Activated effector memory CD4-positive, alpha-beta T cell treated with Interleukin-2 at 50 U/mL for 16 hours (primary cell): ENCODE data around the gene CTCF.

Experiments used
- DNase-seq: peaks from one replicate; pipeline ENCODE4 v3.0.0-alpha.2; 2020

CTCF gene

DNA sequence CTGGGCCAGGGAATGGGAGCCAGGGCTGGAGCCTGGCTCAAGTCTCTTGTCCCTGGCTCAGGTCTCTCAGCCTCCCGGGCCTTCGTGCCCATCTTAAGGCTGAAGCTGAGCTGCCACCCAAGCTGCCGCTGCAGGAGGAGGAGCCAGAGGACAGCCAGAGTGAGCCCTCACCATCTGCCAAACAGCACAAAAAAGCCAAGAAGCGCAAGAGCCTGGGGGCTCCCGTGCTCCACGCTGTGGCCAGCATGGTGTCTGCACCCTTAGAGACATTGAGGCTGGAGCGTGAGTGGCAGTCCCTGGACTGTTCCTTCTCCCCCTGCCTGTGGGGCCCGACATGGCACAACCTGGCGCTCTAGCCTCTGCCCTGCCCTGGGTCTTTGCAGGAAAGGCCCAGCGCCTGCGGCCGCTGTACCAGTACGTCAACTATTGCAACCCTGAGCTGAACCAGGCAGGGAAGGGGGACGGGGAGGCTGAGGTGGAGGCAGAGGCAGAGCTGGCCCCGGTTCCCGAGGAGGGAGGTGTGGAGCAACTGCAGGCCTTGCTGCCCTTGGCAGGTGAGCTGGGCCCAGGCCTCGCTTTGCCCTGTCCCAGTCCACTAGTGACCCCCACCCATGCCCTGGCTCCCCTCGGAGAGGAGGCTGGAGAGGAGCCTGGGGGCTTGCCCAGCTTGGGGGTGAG is 105.6 kb downstream of the CTCF start:
- peak; percentile 76 for DNase-seq

DNA sequence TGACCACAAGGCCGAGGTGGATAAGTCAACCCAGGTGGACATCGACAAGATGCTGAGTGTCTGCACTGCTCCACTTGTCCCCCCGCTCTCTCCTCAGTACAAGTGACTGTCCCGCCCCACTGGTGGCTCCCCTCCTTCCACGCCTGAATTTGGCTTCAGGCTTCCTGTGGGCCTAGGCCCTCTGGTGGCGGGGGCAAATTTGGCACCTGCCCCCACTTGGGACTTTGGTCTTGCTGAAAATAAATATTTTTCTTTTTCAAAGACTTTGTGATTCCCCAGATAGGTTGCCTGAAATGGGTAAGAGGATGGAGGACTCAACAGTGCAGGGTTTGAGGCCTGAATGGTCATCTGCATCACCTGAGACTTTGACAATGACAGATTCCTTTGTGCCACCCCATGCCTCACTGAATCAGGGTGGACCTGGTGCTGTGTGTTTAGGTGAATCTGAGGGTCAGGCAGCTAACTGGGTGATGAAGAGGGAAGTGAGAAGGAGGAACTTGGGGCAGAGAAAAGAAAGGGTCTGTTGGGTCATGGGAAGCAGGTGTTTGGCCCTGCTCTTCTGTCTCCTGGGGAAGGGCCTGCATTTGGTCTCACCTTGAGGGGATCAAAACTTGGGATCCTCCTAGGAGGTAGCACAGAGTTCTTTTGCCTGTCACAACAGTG is 106.3 kb downstream of the CTCF start:
- no peak for DNase-seq

DNA sequence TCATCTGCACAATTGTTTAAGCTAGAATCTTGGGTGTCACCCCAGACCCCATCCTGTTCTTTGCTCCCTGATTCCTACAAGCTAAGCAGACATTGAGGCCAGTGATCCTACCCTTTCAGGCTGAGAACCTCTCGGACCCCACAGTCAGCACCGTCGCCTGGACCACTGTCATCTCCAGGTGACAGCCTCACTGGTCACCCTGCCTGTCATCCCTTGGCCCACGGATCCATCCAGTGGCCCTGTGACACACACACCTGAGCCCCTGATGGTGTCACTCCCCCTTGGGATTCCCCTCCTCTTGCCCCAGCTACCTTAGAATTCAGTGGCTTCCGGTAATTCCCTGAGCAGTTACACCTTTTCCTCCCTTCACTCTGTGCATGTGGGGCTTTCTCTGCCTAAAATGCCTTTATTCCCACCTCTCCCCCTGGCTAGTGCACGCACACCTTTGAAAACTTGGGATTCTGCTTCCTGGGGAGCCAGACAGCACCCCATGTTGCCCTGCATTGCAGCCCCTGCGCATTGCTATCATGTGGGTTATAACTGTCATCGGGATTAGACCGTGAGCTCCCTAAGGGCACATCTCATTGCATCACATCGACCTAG is 107.3 kb downstream of the CTCF start:
- no peak for DNase-seq

DNA sequence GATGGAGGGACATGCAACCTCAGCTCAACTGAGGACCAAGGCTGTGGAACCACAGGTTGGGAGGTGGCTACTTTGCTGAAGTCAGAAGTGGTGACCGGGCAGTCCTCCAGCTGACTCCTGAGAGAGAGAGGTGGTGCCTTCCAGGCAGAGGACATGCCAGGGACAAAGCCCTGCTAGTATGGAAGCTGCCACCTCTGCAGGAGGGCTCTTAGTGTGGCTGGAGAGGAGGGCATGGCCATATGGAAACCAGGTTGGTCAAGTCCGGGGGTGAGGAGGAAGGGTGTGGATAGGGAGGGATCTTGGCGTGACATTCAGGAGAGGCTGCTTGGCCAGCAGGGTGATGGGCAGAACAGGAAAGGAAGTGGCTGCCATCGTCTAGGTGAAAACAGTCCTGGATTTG is 110.0 kb downstream of the CTCF start:
- DNase-seq: no peak

DNA sequence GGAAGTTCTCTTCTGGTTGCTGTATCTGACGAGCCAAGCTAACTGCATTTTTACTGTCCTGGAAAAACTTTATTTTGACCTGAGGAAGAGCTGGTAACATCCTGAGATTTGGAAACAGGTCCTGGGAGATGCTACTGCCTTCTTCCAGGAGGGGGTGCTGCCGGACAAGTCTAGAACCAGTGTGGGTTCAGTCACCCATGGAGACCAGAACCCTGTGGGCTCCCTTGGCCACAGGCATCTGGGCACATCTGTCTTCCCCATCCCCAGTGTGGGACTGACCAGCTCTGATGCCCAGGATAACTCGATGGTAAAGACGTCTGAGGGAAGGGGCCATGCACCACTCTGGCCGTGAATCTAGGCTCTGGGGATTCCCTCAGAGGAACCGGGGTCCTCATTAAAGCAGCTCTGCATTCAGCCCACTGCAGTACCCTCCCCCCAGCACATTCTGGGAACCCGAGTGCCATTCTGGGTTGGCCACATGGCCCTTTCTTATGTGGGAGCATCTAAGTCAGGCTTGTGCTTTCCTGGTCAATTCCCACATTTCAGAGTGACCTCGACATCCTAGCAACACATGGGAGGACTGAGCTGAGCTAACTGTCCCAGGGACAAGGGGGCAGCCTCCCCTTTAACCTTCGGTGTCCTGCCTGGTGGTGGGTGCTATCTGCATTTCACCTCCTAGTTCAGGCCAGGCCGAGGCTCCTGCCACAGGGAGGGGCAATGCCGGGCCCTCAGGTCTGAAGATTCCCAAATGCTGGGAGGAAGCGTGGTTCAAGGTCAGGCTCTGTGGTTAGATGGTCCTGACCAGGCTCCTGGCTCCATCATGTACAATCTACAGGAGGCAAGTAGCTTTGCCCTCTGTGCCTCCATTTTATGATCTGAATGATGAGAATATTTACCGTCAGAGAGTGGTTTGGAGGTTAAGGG is 110.7 kb downstream of the CTCF start:
- DNase-seq: peak; percentile 39

DNA sequence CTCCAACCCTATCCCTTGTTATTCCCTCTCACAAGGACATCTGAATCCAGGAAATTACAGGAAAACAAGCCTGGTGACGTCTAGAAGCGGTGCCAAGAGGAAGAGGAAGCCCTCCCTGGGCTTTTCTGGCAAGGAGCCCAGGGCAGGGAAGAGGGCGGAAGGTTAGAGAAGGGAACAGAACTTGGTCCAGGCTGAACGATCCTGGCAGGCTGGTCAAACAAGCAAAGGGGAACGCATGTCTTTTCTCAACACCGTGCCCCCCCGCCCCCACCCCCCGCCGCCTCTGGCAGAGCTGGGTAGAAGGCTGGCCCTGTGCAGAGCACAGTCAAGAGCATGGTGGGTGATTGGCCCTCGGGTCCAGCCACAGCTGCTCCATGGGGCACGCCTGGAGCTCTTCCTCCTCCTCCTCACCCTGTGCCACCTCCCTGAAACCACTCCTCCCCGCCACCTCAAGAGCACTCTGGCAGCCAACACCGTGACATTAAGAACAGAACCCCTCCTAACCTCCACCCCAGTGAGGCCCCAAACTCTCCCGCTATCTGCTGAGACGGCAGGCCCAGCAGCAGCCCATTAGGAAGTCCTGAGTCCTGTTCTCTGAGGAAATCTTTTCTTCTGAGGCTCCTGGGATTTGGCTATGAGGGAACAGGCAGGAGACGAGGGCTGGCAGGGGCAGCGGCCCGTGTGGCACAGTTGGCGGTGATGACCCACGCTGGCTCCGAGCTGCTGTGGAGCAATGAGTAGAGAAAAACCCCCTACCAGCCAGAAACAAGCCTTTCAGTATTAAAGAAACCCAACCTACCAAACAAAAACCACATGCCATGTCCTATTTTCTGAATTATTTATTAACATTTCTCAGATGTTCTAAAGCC is 111.6 kb downstream of the CTCF start:
- no peak for DNase-seq

DNA sequence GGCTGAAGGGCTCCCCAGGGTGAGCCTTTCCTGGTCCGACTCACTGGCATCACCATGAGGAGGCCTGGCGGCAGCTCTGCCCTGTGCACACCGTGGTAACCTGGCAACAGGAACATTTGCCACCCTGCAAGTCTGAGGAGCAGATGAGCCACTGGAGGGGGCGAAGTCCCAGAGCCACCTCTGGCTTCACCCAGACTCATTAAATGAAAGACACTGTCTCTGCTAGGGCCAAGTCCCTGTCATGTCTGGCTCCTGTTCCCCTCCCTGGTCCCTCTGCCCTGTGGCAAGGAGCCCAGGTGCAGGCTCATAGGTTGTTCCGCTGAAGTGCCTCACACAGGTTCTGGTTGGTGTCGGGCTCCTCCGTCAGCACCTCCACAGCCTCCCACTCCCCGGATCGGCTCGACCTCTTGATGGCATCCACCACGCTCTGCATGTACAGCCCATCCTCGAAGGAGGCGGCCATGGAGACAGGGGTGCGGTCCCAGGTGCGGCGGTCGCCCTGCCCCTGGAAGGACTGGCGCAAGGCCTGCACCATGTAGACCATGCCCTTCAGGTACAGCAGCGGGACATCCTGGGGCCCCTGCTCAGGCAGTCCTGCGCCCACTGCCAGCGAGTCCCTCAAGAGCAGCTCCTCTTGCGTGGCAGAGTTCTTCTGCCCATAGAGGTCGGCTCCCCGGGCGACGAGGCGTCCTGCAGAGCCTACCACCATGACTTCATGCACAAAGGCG is 112.7 kb downstream of the CTCF start:
- no peak for DNase-seq

DNA sequence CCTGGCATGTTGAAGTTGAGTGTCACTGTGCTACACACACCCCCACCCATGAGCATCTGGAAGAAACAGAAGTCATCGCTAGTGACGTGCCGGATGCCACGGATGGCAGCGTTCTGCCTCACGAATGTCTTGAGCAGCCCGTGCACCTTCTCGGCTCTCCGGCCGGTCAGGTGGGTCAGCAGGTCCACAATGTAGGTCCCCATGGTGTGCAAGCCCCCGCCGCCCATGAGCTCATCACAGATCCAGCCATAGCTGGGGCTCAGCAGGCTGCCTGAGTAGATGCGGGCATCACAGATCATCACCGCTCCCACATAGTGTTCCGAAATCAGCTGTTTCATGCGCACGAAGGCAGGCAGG is 113.2 kb downstream of the CTCF start:
- DNase-seq: no peak

DNA sequence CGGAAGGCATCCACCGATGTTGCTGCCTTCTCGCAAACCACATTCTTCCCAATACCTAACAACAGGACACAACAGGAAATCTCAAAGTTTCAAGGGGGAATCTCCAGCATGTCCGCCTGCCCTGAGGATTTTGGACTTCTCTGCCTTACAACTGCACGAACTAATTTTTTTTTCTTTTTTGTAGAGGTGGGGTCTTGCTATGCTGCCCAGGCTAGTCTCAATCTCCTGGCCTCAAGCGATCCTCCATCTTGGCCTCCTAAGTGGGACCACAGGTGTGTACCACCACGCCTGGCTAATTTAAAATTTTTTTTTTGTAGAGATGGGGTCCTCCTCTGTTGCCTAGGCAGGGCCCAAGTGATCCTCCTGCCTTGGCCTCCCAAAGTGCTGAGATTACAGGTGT is 113.7 kb downstream of the CTCF start:
- no peak for DNase-seq

DNA sequence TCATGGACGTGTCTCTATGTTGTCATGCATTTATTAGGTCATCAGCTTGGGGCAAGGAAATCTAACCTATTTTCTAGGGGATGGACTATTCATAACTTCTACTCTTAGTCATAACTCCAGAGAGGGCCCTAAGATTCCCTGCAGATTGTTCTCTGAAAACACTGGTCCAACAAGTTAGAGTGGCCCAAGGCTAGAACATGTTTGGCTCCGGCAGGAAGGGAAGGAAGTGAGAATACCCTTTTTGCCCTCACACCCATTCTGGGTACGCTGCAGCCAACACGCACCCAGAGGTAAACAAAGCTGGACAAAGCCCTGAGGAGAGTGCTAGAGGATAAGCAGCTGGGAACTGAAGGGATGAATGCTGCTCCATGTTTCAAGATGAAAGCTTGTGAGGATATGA is 114.2 kb downstream of the CTCF start:
- no peak for DNase-seq

DNA sequence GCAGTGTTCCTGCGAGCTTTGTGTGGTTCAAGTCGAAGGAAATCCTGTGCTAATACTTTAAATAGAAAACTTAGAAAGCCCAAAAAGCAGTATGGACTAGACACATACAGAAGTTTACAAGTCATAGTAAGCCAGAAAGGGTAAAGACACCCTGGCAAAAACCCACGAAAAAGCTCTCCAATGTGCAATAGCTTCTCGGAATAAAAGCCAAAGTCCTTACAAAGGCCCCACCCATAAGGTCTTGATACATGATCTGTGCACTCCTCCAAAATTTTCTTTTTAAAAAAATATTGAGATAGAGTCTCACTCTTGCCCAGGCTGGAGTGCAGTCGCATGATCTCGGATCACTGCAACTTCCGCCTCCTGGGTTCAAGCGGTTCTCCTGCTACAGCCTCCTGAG is 114.6 kb downstream of the CTCF start:
- DNase-seq: no peak

DNA sequence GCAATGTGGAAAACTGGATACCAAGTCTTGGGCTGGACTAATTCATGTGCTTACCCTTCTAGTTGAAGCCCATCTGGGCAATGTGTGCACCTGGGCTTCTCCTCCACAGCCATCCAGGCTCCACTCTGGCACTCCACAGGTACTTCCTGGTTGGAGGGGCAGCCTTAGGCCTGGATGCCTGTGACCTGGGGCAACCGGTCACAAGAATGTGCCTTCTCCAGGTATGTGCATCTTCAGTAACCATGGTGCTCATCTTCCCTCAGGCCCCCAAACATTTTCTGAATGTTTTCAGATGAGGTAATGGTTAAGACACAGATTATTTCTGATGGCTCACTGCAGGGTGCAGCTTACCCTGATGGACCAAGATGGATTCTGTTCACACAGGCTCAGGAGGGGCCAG is 115.4 kb downstream of the CTCF start:
- no peak for DNase-seq

DNA sequence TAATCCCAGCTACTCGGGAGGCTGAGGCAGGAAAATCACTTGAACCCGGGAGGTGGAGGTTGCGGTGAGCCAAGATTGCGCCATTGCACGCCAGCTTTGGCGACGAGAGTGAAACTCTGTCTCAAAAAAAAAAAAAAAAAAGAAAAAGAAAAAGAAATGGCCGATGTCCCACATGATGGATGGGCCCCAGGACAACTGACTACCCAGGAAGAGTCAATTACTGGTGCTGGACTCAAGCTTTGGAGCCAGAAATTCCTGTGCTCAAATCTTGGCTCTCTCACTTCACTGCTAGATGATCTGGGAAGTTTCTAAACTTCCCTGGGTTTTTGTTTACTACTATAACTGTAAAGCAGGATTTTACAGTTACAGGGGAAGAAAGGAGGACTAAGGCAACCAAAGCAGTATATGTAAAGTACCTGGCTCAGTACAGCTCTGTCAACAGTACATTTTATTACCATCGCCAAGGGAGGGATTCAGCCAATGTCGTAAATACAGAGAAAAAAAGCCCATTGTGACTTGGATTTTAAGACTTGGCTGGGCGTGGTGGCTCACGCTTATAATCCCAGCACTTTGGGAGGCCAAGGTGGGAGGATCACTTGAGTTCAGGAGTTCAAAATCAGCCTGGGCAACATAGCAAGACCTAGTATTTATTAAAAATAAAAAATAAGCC is 116.2 kb downstream of the CTCF start:
- no peak for DNase-seq

DNA sequence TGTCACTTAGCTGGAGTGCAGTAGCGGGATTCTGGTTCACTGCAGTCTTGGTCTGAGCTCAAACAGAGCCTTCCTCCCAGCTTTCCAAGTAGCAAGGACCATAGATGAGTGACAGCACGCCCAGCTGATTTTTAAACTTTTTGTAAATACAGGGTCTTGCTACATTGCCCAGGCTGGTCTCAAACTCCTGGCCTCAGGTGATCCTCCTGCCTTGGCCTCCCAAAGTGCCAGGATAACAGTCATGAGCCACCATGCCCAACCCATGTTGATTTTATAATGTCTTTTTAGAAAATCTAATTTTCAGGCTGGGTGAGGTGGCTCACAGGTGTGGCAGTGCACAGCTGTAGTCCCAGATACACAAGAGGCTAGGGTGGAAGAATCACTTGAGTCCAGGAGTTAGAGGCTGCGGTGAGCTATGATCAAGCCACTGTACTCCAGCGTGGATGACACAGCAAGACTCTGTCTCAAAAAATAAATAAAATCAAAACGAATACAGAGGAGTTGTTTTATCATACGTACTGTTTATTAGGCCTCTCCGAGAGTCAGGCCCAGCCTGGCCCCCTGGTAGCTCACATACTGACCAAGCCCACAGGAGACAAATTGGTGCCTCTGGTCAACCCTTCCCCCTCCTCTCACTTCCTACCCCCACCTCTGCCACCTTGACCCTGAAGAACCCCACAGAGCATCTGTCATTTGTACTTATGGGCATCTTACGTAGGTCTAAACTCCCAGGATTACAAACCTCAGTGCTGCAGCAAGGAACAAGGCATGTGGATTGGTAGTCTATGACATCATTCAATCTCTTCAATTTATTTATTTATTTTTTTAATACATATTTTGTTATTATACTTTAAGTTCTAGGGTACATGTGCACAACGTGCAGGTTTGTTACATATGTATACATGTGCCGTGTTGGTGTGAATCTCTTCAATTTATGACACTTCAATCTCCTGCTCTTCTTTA is 117.9 kb downstream of the CTCF start:
- no peak for DNase-seq

DNA sequence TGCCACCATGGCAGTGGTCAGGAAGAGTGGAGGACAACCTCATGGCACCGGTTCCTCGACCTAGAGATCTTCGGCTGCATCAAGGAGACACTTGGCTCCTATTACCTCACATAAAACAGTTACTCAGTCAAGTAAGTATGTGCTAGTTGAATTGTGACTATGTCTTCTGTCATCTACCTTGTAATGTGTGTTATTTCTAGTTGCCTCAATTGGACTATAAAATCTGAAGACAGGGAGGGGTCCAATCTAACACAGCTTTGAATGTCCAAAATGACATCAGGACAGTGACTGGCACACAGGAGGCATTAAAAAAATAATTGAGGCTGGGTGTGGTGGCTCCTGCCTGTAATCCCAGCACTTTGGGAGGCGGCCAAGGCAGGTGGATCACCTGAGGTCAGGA is 121.4 kb downstream of the CTCF start:
- no peak for DNase-seq

DNA sequence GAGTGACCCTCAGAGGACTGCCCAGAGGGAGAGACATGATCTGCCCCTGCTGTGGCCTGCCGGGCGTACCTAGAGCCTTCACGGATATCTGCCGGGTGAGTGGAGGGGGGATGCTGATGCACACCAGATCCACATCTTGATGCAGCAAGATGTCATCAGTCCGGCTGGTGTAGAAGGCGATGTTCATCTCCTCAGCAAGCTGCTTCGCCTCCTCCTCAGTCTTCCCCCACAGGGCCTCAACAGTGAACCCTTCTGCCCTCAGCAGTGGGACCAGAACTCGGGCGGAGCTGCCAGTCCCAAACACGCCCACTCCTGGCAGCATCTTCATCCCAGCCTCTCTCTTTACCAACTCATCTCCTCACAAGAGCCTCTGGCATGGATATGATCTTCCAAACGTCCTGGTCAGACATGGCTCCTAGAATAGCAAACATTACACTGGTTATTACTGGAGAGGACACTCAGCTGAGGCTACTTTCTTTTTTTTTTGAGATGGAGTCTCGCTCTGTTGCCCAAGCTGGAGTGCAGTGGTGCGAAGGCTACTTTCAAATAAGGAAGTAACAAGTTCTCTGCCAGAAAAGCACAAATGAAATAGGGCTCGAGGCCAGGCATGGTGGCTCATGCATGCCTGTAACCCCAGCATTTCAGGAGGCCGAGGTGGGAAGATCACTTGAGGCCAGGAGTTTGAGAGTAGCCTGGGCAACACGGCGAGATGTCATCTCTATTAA is 123.2 kb downstream of the CTCF start:
- DNase-seq: no peak
